Measurements from ENCODE around the gene RNASE2. TPM values are rescaled to one million over a fixed set of nuclear protein-coding genes. Genes with fewer than 3 reads are reported as not detected.
"Not testable (repeated sequence)": the region's sequence is repeated elsewhere in the genome, so short reads cannot be mapped to it uniquely, and the experiment has no call there.

Gene RNASE2
- total RNA-seq, 1 donor from 2014 or later = not detected

DNA sequence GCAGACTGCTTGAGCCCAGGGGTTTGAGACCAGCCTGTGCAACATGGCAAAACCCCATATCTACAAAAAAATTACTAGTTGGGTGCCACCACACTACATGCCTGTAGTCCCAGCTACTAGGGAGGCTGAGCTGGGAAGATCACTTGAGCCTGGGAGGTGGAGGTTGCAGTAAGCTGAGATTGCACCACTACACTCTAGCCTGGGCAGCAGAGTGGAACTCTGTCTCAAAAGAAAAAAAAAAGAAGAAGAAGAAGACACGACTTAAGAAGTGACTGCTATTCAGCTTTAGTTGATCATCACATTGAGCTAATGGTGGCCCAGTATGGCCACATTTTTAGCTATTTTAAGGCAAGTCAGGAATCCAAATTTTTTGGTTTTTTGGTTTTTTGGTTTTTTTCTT, 25.6 kb downstream of the RNASE2 start:
- H3K9me3 ChIP-seq = no peaks in the 10 kb centered on the region
- H3K36me3 ChIP-seq = no peaks in the 10 kb centered on the region
- no peaks in the 10 kb centered on the region for H3K4me1 ChIP-seq
- no peak overlapping the region for H3K27ac ChIP-seq
- intact Hi-C loops (cut with DNase I) = loop anchor here (10.0 kb wide), 1 partner anchor 284 kb away; the partner anchor contains the start of gene HNRNPC
- no peak for DNase-seq (ENCODE audit: low spot score in 2 of 2)
- TF ChIP-seq, protein P1, sequence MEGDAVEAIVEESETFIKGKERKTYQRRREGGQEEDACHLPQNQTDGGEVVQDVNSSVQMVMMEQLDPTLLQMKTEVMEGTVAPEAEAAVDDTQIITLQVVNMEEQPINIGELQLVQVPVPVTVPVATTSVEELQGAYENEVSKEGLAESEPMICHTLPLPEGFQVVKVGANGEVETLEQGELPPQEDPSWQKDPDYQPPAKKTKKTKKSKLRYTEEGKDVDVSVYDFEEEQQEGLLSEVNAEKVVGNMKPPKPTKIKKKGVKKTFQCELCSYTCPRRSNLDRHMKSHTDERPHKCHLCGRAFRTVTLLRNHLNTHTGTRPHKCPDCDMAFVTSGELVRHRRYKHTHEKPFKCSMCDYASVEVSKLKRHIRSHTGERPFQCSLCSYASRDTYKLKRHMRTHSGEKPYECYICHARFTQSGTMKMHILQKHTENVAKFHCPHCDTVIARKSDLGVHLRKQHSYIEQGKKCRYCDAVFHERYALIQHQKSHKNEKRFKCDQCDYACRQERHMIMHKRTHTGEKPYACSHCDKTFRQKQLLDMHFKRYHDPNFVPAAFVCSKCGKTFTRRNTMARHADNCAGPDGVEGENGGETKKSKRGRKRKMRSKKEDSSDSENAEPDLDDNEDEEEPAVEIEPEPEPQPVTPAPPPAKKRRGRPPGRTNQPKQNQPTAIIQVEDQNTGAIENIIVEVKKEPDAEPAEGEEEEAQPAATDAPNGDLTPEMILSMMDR (IDR thresholded peaks at IDR 0.05) = no peak
- no peak overlapping the region for H3K4me3 ChIP-seq
- H3K27me3 ChIP-seq = no peaks in the 10 kb centered on the region

DNA sequence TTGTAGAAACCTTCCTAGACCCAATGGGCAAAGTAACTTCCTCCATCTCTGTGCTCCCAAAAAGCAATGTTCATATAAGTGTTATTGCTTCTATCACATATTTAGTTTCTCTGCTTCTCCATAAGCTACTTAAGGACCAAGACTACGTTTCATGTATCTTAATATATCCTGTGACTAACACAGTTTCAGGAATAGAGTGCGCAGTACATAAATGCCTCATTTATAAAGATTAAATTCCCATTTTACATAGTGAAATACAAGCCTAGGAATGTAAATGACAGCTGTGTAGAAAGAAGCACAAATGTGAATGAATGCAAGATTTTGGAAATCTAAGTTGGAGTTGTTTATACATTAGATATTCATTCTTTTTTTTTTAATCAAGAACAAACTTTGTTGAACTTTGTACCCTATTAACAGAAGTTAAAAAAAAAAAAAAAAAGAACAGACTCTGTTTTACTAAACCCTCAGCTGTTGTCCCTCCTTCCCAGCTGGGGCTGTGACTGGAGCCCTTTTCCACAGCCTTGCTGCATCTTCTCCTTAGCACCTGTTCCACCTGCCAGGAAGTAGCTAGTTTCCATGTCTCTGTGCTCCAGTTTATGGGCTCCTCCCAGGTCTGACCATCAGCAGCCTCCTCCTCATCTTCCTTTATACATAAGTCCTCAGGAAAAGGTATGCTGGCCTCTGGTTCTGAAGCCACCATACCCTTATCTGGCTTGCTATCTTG, 27.5 kb downstream of the RNASE2 start:
- intact Hi-C loops (cut with DNase I) = loop anchor here (10.0 kb wide), 1 partner anchor 282 kb away; the partner anchor contains the start of gene HNRNPC
- DNase-seq (ENCODE audit: low spot score in 2 of 2) = no peak
- Histone ChIP-seq H3K27ac (no peak overlapping the region), H3K4me3 (no peak overlapping the region), H3K36me3 (no peaks in the 10 kb centered on the region), H3K27me3 (no peaks in the 10 kb centered on the region), H3K4me1 (peaks cover 13% of the 10 kb centered on the region in 2 donors), H3K9me3 (no peaks in the 10 kb centered on the region)
- TF ChIP-seq, protein P1 (IDR thresholded peaks at IDR 0.05) = no peak

DNA sequence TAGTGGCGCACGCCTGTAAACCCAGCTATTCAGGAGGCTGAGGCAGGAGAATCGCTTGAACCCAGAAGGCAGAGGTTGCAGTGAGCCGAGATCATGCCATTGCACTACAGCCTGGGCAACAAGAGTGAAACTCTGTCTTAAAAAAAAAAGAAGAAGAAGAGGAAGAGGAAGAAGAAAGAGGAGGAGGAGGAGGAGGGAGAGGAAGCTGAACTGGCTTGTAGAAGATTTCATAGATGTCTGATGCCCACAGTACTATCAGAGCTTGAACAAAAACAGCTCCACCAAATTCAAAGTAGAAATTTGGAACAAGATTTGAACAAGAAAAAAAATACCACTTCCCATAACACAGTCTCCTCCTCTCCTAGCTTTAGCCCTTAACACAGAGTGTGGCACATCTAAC, 30.4 kb downstream of the RNASE2 start:
- intact Hi-C loops (cut with DNase I) = loop anchor here (5.0 to 10.0 kb wide), 5 partner anchors 107 to 653 kb away; partner anchors contain the start of genes CCNB1IP1, HNRNPC and TEP1

DNA sequence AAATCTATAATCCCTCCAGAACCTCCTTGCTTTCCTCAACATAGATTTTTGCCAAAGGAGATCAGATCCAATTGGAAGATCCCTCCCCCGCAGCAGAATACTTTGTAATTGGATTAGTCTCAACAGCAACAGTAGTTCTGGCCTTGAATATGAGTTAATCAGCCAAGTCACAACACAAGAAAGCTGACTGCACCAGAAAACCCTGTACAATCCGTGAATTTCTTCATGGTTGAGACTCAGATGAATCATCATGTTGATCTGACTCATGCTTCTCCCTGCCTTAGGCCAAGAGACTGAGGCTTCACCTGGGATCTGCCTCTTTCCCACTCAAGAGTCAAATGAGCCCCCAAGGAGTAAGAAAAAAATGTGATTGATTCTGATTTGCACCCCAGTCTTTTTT, 31.5 kb downstream of the RNASE2 start:
- no peaks in the 10 kb centered on the region for H3K27me3 ChIP-seq
- peak overlapping the region; percentile 36 to 75 for H3K27ac ChIP-seq
- peaks cover 27 to 35% of the 10 kb centered on the region in 2 donors for H3K4me1 ChIP-seq
- H3K9me3 ChIP-seq = no peaks in the 10 kb centered on the region
- intact Hi-C loops (cut with DNase I) = loop anchor here (1.0 to 10.0 kb wide), 7 partner anchors 16 to 655 kb away; partner anchors contain the start of genes CCNB1IP1, HNRNPC, RNASE4 and TEP1
- TF ChIP-seq, protein P1 (IDR thresholded peaks at IDR 0.05) = no peak
- H3K36me3 ChIP-seq = peaks cover 0 to 4% of the 10 kb centered on the region in 2 donors
- H3K4me3 ChIP-seq = no peak overlapping the region
- peak in 1 of 2 donors; percentile 80 for DNase-seq (ENCODE audit: low spot score in 2 of 2)

More for the DNA sequence above, 30.4 kb downstream of the RNASE2 start:
- not testable (repeated sequence) for H3K27me3 ChIP-seq; H3K9me3 ChIP-seq; H3K27ac ChIP-seq; DNase-seq (ENCODE audit: low spot score in 2 of 2); H3K36me3 ChIP-seq; H3K4me3 ChIP-seq
- H3K4me1 ChIP-seq = peaks cover 24 to 27% of the 10 kb centered on the region in 2 donors

DNA sequence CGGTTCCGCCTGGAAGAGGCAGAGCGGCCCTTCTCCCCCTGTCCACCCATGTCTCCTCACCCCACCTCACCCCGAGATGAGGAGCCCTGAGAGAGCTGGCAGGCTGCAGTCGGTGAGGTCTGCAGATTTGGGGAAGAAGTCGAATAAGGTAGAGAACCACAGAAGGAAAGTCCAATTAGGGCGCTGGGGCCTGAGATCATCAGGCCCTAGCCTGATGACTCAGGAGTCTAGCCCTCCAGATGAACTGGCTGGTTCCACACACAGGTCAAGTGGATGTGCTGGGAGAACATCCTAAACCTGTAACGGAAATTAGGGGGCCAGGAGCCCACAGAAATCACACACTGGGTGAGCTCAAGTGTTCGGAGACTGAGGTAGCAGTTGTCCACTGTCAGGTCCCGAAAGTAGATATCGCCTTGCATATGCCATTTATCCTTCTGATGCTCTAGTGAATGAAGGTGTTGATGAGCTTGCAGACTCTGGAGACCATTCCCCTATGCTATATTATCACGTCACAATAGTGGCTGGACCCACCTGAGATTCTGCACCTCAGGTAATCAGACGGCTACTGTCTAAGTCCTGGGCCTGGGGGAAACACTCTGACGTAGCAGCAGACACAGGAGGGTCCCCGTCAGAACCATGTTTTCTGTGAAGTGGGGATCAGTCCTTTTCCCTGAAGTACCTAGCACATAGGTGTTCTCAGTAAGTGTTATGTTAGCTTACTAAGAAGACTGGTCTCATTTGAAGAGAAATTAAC, 33.6 kb downstream of the RNASE2 start:
- intact Hi-C loops (cut with DNase I) = loop anchor here (1.0 to 10.0 kb wide), 7 partner anchors 36 to 657 kb away; partner anchors contain the start of genes CCNB1IP1, HNRNPC, NDRG2 and SUPT16H
- no peaks in the 10 kb centered on the region for H3K9me3 ChIP-seq
- peaks cover 19 to 25% of the 10 kb centered on the region in 2 donors for H3K36me3 ChIP-seq
- peak overlapping the region; percentile 88 to 97 for H3K4me3 ChIP-seq
- peaks cover 27 to 38% of the 10 kb centered on the region in 2 donors for H3K4me1 ChIP-seq
- TF ChIP-seq, protein P1 (IDR thresholded peaks at IDR 0.05) = no peak
- H3K27me3 ChIP-seq = no peaks in the 10 kb centered on the region
- peak overlapping the region; percentile 88 to 94 for H3K27ac ChIP-seq
- no peak for DNase-seq (ENCODE audit: low spot score in 2 of 2)
